Measurements from ENCODE around the gene UBAP1. TPM values are rescaled to one million over a fixed set of nuclear protein-coding genes. Genes with fewer than 3 reads are reported as not detected.
"Not testable (repeated sequence)": the region's sequence is repeated elsewhere in the genome, so short reads cannot be mapped to it uniquely, and the experiment has no call there.

UBAP1 gene
- polyA plus RNA-seq, 1 of the 3 experiments (the other 2 are of a cell fraction) = 26.3 TPM

DNA sequence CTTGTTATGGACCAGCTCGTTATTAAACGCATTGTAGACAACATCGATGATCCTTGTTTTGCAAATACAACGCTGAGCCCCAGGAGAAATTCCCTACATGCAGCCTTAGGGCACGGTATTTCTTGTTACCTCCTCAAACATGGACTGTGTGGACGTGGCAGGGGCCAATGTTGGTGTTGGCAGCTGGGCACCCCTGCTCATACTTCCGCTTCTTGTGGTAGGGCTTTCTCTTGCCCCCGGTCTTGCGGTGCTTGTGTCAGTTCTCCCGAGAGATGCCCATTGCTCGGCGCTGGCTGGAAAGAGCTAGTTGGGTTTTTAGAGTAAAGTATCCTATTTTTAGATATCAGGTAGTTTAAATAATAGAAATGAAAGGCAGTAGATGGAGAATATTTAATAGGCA lies 45.5 kb downstream of the UBAP1 start:
- H3K9me2 ChIP-seq = no peaks in the 10 kb centered on the region
- ChIA-PET POLR2A (no interaction called here), CTCF (interaction anchor here (0.6 to 5.7 kb wide), 4 partner anchors 26 to 40 kb away, joined by 3 to 24 read pairs (median 4); no protein-coding TSS in a partner anchor)
- no peaks in the 10 kb centered on the region for H3K27me3 ChIP-seq (ENCODE audit: insufficient read depth)
- no peaks in the 10 kb centered on the region for H3K9me3 ChIP-seq
- peaks cover 0 to 6% of the 10 kb centered on the region in 2 experiments for H3K36me3 ChIP-seq (replicated peaks in 1 of 2; ENCODE audit: control insufficient read depth in 1 of 2, insufficient read depth in 2 of 2, low read length in 1 of 2)
- H3K4me2 ChIP-seq = no peak overlapping the region
- no peak for TF ChIP-seq FOSL2 (IDR thresholded peaks at IDR 0.05; ENCODE audit: borderline replicate concordance, low read depth)
- H3K27ac ChIP-seq (ENCODE audit: low read depth in 2 of 2, low read length in 1 of 2) = no peak overlapping the region
- peaks cover 9% of the 10 kb centered on the region for H4K20me1 ChIP-seq (ENCODE audit: insufficient read depth)
- H3K79me2 ChIP-seq (ENCODE audit: insufficient read depth) = peaks cover 54% of the 10 kb centered on the region
- peaks cover 16% of the 10 kb centered on the region for H3F3A ChIP-seq (replicated peaks; ENCODE audit: insufficient read depth)
- DNase-seq = no peak
- no peak overlapping the region for H3K4me3 ChIP-seq (ENCODE audit: low read depth in 2 of 2, low read length in 1 of 2)
- WGBS (ENCODE audit: low lambda C conversion rate) = 96% methylated on average over 12 of the region's 12 CpGs
- no peak overlapping the region for H2AFZ ChIP-seq (ENCODE audit: low read depth)
- peaks cover 6 to 10% of the 10 kb centered on the region in 2 experiments for H3K4me1 ChIP-seq (ENCODE audit: control insufficient read depth in 1 of 2, insufficient read depth in 2 of 2, low read depth in 1 of 2, low read length in 1 of 2)
- H3K9ac ChIP-seq = no peak overlapping the region

DNA sequence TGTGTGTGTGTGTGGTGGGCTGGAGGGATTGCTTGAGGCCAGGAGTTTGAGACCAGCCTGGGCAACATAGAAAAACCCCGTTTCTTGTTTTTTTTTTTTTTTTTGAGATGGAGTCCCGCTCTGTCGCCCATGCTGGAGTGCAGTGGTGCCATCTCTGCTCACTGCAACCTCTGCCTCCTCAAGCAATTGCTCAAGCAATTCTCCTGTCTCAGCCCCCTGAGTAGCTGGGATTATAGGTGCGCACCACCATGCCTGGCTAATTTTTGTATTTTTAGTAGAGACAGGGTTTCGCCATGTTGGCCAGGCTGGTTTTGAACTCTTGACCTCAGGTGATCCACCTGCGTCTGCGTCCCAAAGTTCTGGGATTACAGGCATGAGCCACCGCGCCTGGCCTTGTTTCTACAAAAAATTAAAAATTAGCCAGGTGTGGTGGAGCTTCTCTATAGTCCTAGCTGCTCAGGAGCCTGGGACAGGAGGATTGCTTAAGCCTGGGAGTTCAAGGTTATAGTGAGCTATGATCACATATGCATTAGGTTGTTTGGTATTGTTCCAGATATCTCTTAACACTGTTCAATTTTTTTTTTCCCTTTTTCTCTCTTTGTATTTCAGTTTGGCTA lies 47.4 kb downstream of the UBAP1 start:
- H2AFZ ChIP-seq (ENCODE audit: low read depth); H3K9me3 ChIP-seq; H3K9me2 ChIP-seq; DNase-seq; H3K27ac ChIP-seq (ENCODE audit: low read depth in 2 of 2, low read length in 1 of 2); H3K9ac ChIP-seq; H3K4me3 ChIP-seq (ENCODE audit: low read depth in 2 of 2, low read length in 1 of 2); H3K4me2 ChIP-seq; POLR2A ChIA-PET; H3K27me3 ChIP-seq (ENCODE audit: insufficient read depth); H3K4me1 ChIP-seq (ENCODE audit: control insufficient read depth in 1 of 2, insufficient read depth in 2 of 2, low read depth in 1 of 2, low read length in 1 of 2); H3K36me3 ChIP-seq (replicated peaks in 1 of 2; ENCODE audit: control insufficient read depth in 1 of 2, insufficient read depth in 2 of 2, low read length in 1 of 2): not testable (repeated sequence)
- Histone ChIP-seq H3F3A (replicated peaks; ENCODE audit: insufficient read depth) (peaks cover 22% of the 10 kb centered on the region), H3K79me2 (ENCODE audit: insufficient read depth) (peaks cover 60% of the 10 kb centered on the region), H4K20me1 (ENCODE audit: insufficient read depth) (peaks cover 13% of the 10 kb centered on the region)
- CTCF ChIA-PET = interaction anchor here (0.6 to 5.7 kb wide), 4 partner anchors 14 to 153 kb away, joined by 3 to 24 read pairs (median 4); no protein-coding TSS in a partner anchor
- 93% methylated on average over 9 of the region's 9 CpGs for WGBS (ENCODE audit: low lambda C conversion rate)

DNA sequence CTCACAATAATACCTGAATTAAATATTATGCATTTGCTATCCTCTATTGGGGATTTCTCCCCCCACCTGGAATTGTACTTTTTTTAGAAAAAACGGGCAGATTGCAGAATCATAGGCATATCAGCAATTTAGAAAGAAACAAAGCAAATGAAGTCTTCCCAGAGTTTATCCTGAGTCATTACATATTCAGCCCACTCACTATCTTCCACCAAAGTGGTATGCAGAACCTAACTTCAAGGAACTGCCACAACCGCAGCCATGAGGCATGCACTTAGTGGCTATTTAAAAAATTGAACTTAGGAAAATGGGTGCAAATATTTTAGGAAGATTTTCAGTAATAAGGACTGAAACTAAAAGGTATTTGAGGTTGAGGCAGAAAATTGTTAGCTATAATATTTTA lies 48.6 kb downstream of the UBAP1 start:
- 89% methylated on average over 2 of the region's 2 CpGs for WGBS (ENCODE audit: low lambda C conversion rate)
- H3F3A ChIP-seq (replicated peaks; ENCODE audit: insufficient read depth) = peaks cover 12% of the 10 kb centered on the region
- H3K9ac ChIP-seq = no peak overlapping the region
- no peak for DNase-seq
- CTCF ChIA-PET = interaction anchor here (0.6 to 5.7 kb wide), 7 partner anchors 10 to 1576 kb away, joined by 3 to 24 read pairs (median 3); no protein-coding TSS in a partner anchor
- no peaks in the 10 kb centered on the region for H3K27me3 ChIP-seq (ENCODE audit: insufficient read depth)
- no peaks in the 10 kb centered on the region for H3K9me3 ChIP-seq
- no peak overlapping the region for H3K27ac ChIP-seq (ENCODE audit: low read depth in 2 of 2, low read length in 1 of 2)
- no peaks in the 10 kb centered on the region for H3K9me2 ChIP-seq
- H4K20me1 ChIP-seq (ENCODE audit: insufficient read depth) = peaks cover 10% of the 10 kb centered on the region
- TF ChIP-seq FOXJ3 (CRISPR knock-in tag; IDR thresholded peaks at IDR 0.05) = no peak
- no peak for TF ChIP-seq RAD21 (IDR thresholded peaks at IDR 0.05; ENCODE audit: low read length)
- TF ChIP-seq, protein P1, sequence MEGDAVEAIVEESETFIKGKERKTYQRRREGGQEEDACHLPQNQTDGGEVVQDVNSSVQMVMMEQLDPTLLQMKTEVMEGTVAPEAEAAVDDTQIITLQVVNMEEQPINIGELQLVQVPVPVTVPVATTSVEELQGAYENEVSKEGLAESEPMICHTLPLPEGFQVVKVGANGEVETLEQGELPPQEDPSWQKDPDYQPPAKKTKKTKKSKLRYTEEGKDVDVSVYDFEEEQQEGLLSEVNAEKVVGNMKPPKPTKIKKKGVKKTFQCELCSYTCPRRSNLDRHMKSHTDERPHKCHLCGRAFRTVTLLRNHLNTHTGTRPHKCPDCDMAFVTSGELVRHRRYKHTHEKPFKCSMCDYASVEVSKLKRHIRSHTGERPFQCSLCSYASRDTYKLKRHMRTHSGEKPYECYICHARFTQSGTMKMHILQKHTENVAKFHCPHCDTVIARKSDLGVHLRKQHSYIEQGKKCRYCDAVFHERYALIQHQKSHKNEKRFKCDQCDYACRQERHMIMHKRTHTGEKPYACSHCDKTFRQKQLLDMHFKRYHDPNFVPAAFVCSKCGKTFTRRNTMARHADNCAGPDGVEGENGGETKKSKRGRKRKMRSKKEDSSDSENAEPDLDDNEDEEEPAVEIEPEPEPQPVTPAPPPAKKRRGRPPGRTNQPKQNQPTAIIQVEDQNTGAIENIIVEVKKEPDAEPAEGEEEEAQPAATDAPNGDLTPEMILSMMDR (IDR thresholded peaks at IDR 0.05) = no peak
- TF ChIP-seq MAX (IDR thresholded peaks at IDR 0.05; ENCODE audit: low read depth) = no peak
- no peak for TF ChIP-seq USF1 (IDR thresholded peaks at IDR 0.05; ENCODE audit: borderline replicate concordance, low read depth)
- TF ChIP-seq, protein P2, sequence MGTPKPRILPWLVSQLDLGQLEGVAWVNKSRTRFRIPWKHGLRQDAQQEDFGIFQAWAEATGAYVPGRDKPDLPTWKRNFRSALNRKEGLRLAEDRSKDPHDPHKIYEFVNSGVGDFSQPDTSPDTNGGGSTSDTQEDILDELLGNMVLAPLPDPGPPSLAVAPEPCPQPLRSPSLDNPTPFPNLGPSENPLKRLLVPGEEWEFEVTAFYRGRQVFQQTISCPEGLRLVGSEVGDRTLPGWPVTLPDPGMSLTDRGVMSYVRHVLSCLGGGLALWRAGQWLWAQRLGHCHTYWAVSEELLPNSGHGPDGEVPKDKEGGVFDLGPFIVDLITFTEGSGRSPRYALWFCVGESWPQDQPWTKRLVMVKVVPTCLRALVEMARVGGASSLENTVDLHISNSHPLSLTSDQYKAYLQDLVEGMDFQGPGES (IDR thresholded peaks at IDR 0.05; ENCODE audit: low read depth, low read length) = no peak
- TF ChIP-seq ZBTB33 (IDR thresholded peaks at IDR 0.05; ENCODE audit: borderline replicate concordance, low read depth) = no peak
- no peak for TF ChIP-seq USF2 (IDR thresholded peaks at IDR 0.05; ENCODE audit: borderline replicate concordance, low read depth, low read length)
- no peak overlapping the region for H3K4me2 ChIP-seq
- H2AFZ ChIP-seq (ENCODE audit: low read depth) = no peak overlapping the region
- H3K79me2 ChIP-seq (ENCODE audit: insufficient read depth) = peaks cover 67% of the 10 kb centered on the region
- POLR2A ChIA-PET = no interaction called here
- H3K4me1 ChIP-seq (ENCODE audit: control insufficient read depth in 1 of 2, insufficient read depth in 2 of 2, low read depth in 1 of 2, low read length in 1 of 2) = peaks cover 1 to 6% of the 10 kb centered on the region in 2 experiments; a peak in 3 of 4 replicates
- H3K36me3 ChIP-seq (replicated peaks in 1 of 2; ENCODE audit: control insufficient read depth in 1 of 2, insufficient read depth in 2 of 2, low read length in 1 of 2) = peaks cover 0 to 14% of the 10 kb centered on the region in 2 experiments
- no peak overlapping the region for H3K4me3 ChIP-seq (ENCODE audit: low read depth in 2 of 2, low read length in 1 of 2)

Measured in SK-N-SH (cell line).